ENCODE measurements around the gene CNPY2.

DNA sequence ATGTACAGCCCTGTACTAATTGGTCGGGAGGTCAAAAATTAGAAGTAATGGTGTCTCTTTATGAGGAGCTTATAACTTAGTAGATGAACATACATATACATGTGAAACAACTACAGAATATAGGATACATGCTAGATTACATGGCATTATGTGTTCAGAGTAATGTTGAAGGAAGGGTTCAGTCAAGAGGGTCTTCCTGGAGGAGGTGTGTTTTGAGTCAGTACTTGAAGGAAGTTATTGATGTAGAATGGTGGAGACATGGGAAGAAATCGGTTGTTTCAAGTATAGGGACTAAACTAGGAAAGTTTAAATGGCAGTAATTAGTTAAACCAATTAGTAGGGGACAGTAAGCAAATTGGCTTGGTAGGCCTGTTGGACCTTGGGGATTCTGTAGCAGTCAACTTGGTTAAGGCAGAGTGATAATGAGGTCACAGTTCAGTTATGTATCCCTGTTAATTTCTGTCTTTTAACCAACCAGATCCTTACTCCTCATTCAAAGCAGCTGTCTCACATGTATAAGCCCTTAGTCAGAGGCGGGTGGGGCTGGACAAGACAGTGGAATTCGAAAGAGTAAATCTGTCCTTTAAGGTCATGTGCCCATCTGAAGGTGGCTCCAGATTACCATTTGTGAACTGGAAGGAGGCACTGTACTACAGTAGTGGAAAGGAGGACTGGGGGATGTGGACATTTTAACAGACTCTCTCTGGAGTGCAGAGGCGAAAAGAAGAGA is 54.1 kb downstream of the CNPY2 start:
- TF ChIP-seq, protein P1, sequence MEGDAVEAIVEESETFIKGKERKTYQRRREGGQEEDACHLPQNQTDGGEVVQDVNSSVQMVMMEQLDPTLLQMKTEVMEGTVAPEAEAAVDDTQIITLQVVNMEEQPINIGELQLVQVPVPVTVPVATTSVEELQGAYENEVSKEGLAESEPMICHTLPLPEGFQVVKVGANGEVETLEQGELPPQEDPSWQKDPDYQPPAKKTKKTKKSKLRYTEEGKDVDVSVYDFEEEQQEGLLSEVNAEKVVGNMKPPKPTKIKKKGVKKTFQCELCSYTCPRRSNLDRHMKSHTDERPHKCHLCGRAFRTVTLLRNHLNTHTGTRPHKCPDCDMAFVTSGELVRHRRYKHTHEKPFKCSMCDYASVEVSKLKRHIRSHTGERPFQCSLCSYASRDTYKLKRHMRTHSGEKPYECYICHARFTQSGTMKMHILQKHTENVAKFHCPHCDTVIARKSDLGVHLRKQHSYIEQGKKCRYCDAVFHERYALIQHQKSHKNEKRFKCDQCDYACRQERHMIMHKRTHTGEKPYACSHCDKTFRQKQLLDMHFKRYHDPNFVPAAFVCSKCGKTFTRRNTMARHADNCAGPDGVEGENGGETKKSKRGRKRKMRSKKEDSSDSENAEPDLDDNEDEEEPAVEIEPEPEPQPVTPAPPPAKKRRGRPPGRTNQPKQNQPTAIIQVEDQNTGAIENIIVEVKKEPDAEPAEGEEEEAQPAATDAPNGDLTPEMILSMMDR (IDR thresholded peaks at IDR 0.05): no peak
- TF ChIP-seq POLR2A (IDR thresholded peaks at IDR 0.05): no peak
